HT1080 (cell line): Measurements from ENCODE around the gene CD81. TPM values are rescaled to one million over a fixed set of nuclear protein-coding genes. Genes with fewer than 3 reads are reported as not detected.

ENCODE experiments used
- DNase-seq: peaks from one replicate; pipeline ENCODE4 v3.0.0-alpha.2; 2015; ENCODE audit warnings: low read depth
- total RNA-seq: library from RNA; depleted of rRNA; stranded (reverse); fragments of >200 nt; shearing (Covaris generic); gene quantifications from 2 replicates; pipeline ENCODE4 v1.2.3, GENCODE V29; 2014

Gene CD81
- total RNA-seq, 1 experiment from 2014 or later, result 171 TPM

DNA sequence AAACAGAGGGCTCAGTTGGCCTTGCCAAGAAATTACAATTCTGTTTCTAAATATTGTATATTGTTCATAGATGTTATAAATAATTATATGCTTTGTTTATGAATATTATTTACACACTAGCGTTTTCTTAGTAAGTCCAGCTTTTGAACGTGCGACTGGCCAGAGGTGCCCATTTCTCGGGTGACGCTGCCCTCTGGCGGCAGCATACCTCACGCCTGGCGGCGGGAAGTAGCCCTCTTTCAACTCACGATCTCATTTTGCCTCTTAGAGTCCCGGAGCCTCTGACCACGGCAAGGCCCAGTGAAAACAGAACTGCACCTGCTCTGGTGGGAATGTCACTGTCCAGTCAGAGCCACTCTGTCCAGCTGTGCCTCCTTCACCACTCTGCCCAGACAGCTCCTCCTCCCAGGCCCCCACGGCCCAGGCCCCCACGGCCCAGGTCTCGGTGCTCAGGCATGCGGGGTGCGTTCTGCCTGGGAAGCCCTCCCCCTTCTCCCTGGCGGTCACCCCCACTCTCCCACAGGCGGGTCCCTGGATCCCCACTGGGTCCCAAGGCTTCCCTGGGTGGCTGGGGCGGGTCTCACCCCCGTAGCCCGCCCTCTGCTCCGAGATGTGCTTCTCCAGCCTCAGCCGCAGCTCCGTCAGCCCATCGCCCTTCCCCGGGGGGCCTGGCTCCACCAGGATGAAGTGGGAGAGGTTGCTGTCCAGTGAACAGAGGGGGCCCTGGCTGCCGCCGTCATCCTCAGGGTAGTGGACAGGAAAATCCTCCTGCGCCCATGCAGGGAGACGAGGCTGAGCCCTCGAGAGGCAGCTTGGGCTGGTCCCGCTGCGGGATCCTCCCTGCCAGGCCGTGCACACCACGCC, 42.8 kb downstream of the CD81 start:
- peak; percentile 68 for DNase-seq

DNA sequence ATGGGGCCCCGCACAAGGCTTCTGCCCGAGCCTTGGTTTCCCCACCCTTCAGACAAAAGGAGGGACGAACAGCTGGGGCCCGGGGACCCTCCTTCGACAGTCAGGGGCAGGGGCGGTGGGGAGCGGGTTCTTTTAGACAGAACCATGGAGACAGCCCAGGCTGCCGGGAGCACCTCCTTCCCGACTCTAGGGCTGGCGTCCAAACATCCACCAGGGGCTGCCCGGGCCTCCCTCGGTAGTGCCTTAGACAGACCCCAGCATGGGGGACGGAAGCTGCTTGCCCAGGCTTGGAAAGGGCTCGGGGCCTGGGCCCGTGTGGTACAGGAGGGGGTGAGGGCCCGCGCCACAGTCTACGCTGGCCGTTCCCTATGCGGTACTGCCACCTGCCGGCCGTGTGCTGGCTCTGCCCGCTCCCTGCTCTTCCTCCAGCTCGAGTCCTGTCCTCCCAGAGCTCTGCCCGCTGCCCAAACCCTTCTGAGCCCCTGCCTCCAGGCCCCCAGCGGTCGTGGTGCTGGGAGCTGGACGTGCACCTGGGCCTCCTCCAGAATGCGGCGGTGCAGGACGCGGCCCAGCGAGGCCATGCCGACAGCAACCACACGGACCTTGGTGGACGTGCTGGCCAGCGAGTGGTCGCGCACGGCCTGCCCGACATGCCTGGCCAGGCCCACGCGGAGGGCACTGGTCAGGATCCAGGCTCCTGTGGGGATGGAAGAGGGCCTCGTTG, 43.6 kb downstream of the CD81 start:
- DNase-seq, result peak; percentile 71

GRCh38 chr11:2421226-2421994, 44.3 kb downstream of the CD81 start:
- no peak for DNase-seq

DNA sequence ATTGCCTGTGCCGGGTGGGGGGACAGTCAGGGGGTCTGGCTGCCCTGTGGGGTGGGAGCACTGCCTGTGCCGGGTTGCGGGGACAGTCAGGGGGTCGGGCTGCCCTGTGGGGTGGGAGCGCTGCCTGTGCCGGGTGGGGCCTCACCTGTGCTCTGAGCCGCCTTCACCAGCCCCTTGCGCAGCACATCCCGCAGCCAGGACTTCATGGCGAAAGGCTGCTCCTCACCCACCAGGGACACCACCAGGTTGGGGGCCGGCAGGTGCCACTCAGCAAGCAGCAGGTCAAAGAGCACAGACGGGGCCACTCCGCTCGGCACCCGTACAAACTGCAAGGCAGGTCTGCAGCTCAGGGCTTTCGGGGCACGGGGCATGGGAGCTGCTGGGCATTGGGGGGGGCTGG, 44.9 kb downstream of the CD81 start:
- DNase-seq, result no peak

GRCh38 chr11:2422461-2423156, 45.5 kb downstream of the CD81 start:
- no peak for DNase-seq

- no peak for DNase-seq
Observed at GRCh38 chr11:2423157-2424025, 46.3 kb downstream of the CD81 start.

DNA sequence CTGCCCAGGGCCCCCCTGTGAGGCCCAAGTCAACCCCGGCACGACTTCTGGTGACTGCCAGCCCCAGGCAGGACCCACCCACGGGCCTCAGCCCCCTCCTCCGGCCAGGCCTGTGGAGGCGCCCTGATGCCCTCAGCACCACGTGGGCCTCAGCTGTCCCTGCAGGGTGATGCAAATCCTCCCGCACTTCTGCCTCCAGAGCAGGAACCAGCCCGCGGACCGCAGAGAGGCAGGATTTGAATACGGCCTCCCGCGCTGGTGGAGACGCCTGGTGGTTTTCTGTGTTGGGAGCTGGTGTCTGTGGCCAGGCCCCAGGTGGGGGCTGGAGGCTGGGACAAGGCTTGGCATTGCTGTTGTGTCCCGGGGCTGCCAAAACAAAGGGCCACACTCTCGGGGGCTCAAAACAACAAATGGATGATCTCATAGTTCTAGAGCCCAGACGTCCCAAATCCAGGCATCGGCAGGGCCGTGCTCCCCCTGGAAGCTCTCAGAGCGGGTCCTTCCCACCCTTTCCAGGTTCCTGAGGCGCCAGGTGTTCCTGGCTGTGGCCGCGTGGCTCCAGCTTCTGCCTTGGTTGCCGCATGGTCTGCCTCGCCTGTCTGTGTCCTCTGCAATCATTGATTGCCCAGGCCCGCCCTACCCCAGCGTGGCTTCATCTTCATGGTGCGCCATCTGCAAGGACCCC, 47.8 kb downstream of the CD81 start:
- DNase-seq, result no peak

DNA sequence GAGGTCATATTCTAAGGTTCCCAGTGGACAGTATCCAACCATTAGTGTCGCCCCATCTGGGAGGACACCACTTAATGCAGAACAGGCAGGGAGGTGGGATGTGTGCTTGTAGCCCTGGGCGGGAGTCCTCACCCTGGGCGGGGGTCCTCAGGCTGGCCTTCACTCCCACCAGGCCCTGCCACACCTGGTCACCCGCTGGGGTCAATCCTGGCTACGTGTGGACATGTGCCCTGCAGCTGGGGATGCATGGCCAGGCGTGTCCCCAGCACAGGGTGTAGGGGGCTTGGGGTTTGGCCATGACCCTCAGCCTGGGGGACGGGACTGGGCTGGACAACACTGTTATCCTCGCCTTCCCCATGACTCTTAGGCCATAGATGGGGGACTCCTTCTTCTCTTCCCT, 48.4 kb downstream of the CD81 start:
- no peak for DNase-seq

- no peak for DNase-seq
Observed at GRCh38 chr11:2426221-2426620, 49.1 kb downstream of the CD81 start.

DNA sequence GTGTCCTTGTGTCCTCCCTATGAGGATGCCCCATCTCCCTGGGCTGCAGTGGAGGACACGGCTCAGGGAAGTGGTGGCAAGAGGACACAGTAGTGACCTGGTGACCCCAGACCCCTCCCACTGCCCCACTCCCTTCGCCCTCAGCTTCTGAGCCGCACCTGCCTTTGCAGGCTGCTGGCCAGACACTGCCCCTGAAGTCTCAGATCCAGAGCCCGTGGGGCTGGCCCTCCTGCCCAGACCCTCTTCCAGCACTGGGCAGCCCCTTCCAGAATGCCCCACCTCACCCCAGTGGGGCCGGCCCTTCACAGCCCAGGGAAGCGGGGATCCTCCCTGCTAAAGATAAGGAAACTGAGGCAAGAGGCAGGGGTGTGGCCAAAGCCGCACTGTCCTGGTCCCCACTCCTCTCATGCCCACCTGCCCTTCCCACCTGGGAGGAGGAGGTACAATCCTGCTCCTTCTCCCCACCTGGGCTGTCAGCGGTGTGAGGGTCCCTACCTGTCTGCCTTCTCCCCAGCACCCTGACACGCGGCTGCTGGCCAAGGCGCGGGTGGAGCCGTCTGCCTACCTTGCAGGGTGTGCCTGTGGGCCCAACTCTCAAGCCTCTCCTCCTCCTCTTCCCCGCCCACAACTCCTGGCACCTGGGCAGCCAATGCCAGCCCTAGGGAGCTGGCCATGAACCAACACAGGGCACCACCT, 49.9 kb downstream of the CD81 start:
- DNase-seq, result no peak

- DNase-seq, result no peak
Observed at GRCh38 chr11:2427721-2428321, 50.7 kb downstream of the CD81 start.

DNA sequence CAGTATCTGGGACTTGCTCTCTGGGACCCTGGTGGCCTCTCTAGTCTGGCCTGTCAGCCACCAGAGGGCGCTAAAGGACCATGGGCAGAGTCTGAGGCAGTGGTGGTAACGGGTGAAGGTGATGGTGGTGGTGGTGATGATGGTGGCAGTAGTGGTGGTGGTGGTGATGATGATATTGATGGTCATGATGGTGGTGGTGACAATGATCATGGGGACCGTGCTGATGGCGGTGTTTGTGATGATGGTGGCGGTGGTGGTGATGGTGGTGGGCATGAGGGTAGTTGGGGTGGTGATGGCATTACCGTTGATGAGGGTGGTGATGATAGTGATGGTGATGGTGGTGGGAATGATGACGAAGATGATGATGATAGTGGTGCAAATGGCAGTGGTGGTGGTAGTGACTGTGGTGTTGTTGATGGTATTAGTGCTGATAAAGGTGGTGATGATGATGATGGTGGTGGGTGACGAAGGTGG, 51.2 kb downstream of the CD81 start:
- DNase-seq, result peak; percentile 44

- no peak for DNase-seq
Observed at GRCh38 chr11:2431395-2431794, 54.3 kb downstream of the CD81 start.

- no peak for DNase-seq
Observed at GRCh38 chr11:2432171-2432621, 55.1 kb downstream of the CD81 start.

- DNase-seq, result no peak
Observed at GRCh38 chr11:2432628-2433071, 55.5 kb downstream of the CD81 start.

DNA sequence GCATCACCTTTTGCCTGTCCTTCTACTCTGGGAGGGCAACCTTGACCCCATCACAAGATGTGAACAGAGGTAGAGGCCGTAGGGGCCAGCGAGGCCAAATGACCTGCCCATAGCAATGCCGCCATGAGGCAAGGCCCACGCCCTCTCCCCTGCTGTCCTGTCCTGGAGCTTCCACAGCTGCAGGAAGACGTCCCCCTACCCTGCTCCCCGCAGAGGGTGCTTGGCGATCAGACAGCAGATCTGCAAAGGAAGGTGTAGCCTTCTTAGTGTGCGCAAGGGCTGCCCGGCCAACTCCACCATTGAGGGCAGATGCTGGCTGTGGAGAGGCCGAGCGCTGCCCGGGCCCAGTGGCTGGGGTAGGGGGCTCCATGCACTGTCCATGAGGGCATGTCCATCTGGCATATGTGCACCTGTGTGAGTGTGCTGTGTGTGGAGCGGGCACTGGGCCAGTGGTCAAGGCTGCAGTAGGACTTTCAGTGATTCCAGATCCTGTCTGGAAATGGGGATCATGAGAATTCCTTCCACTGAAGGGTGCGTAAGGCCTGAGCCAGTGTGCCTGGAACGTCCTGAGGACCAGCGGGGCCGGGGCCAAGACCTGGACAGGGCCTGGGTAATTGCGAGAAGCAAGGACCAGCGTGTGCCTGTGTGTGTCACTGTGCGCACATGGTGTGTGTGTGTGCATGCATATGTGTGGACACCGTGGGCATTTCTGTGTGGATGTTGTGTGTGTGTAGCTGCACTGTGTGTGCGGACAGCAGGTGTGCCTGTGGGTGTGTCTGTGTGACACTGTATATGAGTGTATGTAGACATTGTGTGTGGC, 56.2 kb downstream of the CD81 start:
- DNase-seq, result no peak

- no peak for DNase-seq
Observed at GRCh38 chr11:2434008-2434407, 56.9 kb downstream of the CD81 start.
